ENCODE data around the gene TMIGD1.
A peak's percentile ranks its signal among the peaks of the same experiment; 100 is the strongest.

Gene TMIGD1

DNA sequence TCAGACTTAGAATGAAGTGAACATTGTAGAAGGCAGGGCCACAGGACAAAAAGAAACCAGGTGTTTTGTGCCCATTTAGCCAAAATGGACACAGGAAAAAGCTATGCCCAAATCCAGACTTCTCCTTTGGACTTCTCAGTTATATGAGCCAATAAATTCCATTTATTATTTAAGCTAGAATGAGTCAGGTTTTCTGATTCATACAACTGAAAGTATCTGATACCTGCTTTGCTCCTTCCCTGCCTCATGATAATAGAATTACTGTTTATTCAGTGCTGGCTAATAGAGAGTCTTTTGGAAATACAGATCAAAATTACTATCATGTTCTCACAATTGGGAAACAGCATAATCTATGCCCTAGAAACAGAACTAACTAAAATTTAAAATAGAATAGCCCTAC is 36.1 kb upstream of the TMIGD1 start:
- H3K79me2 ChIP-seq (ENCODE audit: insufficient read depth, low read depth) = no peaks in the 10 kb centered on the region
- no peak overlapping the region for H3K4me3 ChIP-seq (IDR thresholded peaks at IDR 0.05; ENCODE audit: insufficient read depth, low read depth, low read length)
- TF ChIP-seq, protein P1, sequence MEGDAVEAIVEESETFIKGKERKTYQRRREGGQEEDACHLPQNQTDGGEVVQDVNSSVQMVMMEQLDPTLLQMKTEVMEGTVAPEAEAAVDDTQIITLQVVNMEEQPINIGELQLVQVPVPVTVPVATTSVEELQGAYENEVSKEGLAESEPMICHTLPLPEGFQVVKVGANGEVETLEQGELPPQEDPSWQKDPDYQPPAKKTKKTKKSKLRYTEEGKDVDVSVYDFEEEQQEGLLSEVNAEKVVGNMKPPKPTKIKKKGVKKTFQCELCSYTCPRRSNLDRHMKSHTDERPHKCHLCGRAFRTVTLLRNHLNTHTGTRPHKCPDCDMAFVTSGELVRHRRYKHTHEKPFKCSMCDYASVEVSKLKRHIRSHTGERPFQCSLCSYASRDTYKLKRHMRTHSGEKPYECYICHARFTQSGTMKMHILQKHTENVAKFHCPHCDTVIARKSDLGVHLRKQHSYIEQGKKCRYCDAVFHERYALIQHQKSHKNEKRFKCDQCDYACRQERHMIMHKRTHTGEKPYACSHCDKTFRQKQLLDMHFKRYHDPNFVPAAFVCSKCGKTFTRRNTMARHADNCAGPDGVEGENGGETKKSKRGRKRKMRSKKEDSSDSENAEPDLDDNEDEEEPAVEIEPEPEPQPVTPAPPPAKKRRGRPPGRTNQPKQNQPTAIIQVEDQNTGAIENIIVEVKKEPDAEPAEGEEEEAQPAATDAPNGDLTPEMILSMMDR (conservative IDR thresholded peaks at IDR 0.05; ENCODE audit: low read depth, low read length) = no peak
- H3K9ac ChIP-seq = no peak overlapping the region
- H3K27me3 ChIP-seq (ENCODE audit: insufficient read depth, low read depth) = no peaks in the 10 kb centered on the region
- H3K4me2 ChIP-seq = no peak overlapping the region
- H3K4me1 ChIP-seq (ENCODE audit: low read depth, poor library complexity, severe bottlenecking) = peaks cover 5% of the 10 kb centered on the region
- H4K20me1 ChIP-seq (ENCODE audit: insufficient read depth) = no peaks in the 10 kb centered on the region
- H3K36me3 ChIP-seq (ENCODE audit: insufficient read depth) = no peaks in the 10 kb centered on the region
- H2AFZ ChIP-seq (ENCODE audit: low read depth) = no peak overlapping the region
- no peak overlapping the region for H3K27ac ChIP-seq

DNA sequence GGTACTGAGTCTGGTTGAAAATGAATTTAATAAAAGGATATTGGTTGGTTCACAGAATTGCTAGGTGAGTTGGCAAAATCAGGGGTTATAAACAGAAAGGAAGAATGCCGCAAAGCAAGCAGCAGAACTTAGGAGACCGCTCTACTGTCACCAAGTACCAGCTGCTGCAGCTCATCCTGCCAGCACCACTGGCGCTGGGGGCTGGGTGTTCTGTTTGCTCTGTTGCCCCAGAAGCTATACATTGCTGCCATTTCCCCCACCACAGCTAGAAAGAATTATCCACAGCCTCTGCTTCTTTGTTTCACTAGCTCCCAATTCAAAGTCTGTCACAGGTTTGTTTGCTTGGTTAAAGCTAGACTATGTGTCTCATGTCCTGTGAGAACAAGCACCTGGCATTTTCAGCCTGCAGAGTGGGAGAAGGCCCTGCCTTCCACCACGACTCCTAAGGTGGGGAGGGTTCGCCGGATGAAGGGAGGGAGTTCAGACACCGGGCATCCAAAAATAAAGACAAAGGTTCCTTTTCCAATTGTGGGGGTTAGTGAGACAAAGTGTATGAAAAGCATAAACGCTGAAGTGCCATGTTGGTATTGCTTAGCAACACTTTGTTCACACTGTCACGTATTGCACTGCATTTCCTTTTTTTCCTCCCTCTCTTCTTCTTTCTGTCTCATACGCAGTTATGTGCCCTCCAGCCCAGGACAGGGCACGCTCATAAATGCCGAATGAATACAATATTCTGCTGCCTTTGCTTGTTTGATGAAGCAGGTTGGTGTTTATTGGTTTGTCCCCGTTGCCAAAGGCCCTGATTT is 35.3 kb upstream of the TMIGD1 start:
- H3K27ac ChIP-seq = no peak overlapping the region
- no peak overlapping the region for H3K9ac ChIP-seq
- TF ChIP-seq, protein P1 (conservative IDR thresholded peaks at IDR 0.05; ENCODE audit: low read depth, low read length) = no peak
- H3K4me3 ChIP-seq (IDR thresholded peaks at IDR 0.05; ENCODE audit: insufficient read depth, low read depth, low read length) = no peak overlapping the region
- no peaks in the 10 kb centered on the region for H3K36me3 ChIP-seq (ENCODE audit: insufficient read depth)
- no peak overlapping the region for H3K4me2 ChIP-seq
- peaks cover under 1% of the 10 kb centered on the region for H3K4me1 ChIP-seq (ENCODE audit: low read depth, poor library complexity, severe bottlenecking)
- no peaks in the 10 kb centered on the region for H3K27me3 ChIP-seq (ENCODE audit: insufficient read depth, low read depth)
- no peaks in the 10 kb centered on the region for H3K79me2 ChIP-seq (ENCODE audit: insufficient read depth, low read depth)
- no peaks in the 10 kb centered on the region for H4K20me1 ChIP-seq (ENCODE audit: insufficient read depth)
- H2AFZ ChIP-seq (ENCODE audit: low read depth) = no peak overlapping the region

DNA sequence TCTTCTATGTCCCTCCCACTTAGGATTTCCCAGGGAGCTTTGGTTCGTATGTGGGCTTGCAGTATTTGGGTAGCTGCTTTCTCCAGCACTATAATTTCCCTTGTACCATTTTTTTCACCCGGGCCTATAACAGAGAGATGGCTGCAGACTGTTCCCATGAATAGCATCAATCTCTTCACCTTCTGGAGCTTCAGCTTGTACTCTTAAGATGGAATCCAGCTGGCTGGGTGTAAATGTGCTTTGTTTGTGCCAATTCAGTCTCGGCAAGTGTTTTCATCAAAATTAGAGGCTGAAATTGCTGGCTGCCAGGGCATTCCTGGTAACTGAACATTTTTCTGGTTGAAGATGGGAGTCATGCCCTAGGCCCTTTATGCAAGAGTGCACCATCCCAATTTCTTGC is 32.7 kb upstream of the TMIGD1 start:
- Histone ChIP-seq H3K79me2 (ENCODE audit: insufficient read depth, low read depth) (no peaks in the 10 kb centered on the region), H3K36me3 (ENCODE audit: insufficient read depth) (no peaks in the 10 kb centered on the region), H2AFZ (ENCODE audit: low read depth) (no peak overlapping the region), H3K4me1 (ENCODE audit: low read depth, poor library complexity, severe bottlenecking) (peaks cover 10% of the 10 kb centered on the region), H3K4me2 (no peak overlapping the region), H3K27me3 (ENCODE audit: insufficient read depth, low read depth) (no peaks in the 10 kb centered on the region), H3K27ac (no peak overlapping the region), H3K4me3 (IDR thresholded peaks at IDR 0.05; ENCODE audit: insufficient read depth, low read depth, low read length) (no peak overlapping the region), H4K20me1 (ENCODE audit: insufficient read depth) (no peaks in the 10 kb centered on the region), H3K9ac (no peak overlapping the region)
- TF ChIP-seq, protein P1 (conservative IDR thresholded peaks at IDR 0.05; ENCODE audit: low read depth, low read length) = no peak

DNA sequence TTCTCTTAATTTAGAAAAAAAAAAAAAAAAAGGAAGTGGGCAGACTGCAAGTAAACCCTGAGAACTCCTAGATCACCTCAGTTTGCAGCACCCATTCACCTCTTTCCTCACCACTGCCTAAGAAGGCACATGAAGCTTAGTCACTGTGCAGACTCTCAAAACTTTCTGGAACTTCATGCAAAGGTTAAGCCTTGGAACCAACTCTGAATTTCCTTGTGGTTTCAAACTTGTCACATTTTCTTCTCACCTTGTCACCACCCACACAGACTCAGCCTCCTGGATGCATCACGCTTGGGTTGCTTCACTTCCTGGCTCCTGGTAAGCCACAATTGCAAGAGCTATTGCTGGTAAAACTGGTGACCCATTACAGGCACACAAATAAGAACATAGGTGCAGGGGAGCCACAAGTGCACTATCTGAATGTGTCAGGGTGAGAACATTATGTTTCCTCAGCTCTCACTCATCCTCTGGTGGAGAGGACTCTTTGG is 29.9 kb upstream of the TMIGD1 start:
- no peaks in the 10 kb centered on the region for H4K20me1 ChIP-seq (ENCODE audit: insufficient read depth)
- no peak overlapping the region for H3K4me3 ChIP-seq (IDR thresholded peaks at IDR 0.05; ENCODE audit: insufficient read depth, low read depth, low read length)
- no peak overlapping the region for H3K9ac ChIP-seq
- H3K27me3 ChIP-seq (ENCODE audit: insufficient read depth, low read depth) = no peaks in the 10 kb centered on the region
- H3K27ac ChIP-seq = no peak overlapping the region
- H3K36me3 ChIP-seq (ENCODE audit: insufficient read depth) = no peaks in the 10 kb centered on the region
- TF ChIP-seq, protein P1 (conservative IDR thresholded peaks at IDR 0.05; ENCODE audit: low read depth, low read length) = no peak
- peaks cover 10% of the 10 kb centered on the region for H3K4me1 ChIP-seq (ENCODE audit: low read depth, poor library complexity, severe bottlenecking)
- H2AFZ ChIP-seq (ENCODE audit: low read depth) = 0 out of 2 replicates have a peak overlapping the region, but pooled peaks have one; percentile 15
- H3K79me2 ChIP-seq (ENCODE audit: insufficient read depth, low read depth) = no peaks in the 10 kb centered on the region
- H3K4me2 ChIP-seq = no peak overlapping the region

Measured in KMS-11 (cell line).